Measurements from ENCODE around the gene EDDM13.
"Not testable (repeated sequence)": the region's sequence is repeated elsewhere in the genome, so short reads cannot be mapped to it uniquely, and the experiment has no call there.

EDDM13 gene

DNA sequence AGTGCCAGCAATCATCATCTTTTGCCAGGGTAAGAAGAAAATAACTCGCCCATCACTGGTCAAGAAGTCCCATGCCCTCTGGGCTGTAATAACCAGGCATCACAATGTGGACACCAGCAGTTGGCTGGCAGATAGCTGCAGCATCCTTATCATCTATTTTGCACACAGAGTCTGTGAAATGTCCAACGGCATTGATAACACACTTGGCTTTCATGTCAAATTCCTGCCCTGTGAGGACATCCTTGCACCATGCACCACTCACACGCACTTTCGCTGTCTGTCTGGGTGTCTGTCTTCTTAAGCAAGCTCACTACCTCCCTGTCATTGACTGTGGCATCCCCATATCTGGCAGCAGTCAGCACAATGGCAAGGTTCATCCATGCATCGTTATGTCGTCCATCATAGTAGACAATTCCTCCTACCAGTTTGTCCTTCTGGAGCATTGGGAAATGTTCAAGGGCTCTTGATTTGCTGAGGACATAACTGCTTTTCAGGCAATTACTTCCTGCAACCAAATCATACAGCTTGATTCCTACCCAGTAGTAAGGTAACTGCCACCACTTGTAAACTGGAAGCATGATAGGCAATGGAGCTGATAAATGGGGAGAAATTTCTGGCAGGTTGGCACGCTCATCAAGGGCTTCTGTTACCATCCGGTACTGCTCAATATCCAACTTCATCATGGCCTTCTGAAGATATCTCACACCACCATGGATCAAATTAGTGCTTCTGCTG lies 48.9 kb downstream of the EDDM13 start:
- H3K4me3 ChIP-seq (ENCODE audit: low read depth, low read length), result no peak overlapping the region
- TF ChIP-seq, protein P1, sequence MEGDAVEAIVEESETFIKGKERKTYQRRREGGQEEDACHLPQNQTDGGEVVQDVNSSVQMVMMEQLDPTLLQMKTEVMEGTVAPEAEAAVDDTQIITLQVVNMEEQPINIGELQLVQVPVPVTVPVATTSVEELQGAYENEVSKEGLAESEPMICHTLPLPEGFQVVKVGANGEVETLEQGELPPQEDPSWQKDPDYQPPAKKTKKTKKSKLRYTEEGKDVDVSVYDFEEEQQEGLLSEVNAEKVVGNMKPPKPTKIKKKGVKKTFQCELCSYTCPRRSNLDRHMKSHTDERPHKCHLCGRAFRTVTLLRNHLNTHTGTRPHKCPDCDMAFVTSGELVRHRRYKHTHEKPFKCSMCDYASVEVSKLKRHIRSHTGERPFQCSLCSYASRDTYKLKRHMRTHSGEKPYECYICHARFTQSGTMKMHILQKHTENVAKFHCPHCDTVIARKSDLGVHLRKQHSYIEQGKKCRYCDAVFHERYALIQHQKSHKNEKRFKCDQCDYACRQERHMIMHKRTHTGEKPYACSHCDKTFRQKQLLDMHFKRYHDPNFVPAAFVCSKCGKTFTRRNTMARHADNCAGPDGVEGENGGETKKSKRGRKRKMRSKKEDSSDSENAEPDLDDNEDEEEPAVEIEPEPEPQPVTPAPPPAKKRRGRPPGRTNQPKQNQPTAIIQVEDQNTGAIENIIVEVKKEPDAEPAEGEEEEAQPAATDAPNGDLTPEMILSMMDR (IDR thresholded peaks at IDR 0.05; ENCODE audit: borderline replicate concordance, insufficient read depth, low read depth, low read length), result no peak

DNA sequence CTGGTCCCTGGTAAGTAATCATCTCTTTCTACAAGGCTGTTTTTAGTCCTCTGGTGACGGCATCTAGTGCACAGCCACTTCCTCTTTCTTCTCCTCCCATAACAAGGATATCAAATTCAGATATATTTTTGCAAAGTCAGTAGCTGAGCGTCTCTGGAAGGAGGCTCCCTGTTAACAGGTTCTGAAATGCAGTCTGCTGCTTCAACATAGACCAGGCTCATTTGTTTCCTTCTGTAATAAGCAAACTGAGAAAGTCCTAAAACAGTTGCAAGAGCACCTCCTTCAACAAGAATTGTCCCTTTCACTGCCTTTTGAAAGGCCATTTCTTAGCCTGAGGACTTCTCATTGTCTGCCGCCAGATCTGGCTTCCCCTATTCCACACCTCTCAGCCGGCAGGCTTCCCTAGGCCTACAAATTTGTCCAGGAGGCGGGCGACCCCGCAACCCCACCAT lies 49.5 kb downstream of the EDDM13 start:
- no peak overlapping the region for H3K4me3 ChIP-seq (ENCODE audit: low read depth, low read length)
- TF ChIP-seq, protein P1 (IDR thresholded peaks at IDR 0.05; ENCODE audit: borderline replicate concordance, insufficient read depth, low read depth, low read length), result no peak

DNA sequence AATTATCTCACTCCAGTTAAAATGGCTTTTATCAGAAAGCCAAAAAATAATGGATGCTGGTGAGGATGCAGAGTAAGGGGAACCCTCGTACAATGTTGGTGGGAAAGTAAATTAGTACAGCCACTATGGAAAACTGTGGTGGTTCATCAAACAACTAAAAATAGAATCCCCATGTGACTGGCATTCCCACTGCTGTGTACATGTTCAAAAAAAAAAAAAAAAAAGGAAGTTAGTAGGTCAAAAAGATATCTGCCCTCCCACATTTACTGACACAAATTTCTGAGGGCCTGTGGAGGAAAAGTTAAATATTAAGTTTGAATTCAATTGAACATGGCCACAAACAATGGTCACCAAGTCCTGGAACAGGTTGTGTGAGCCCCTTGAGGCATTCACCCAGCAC lies 51.9 kb downstream of the EDDM13 start:
- H3K4me3 ChIP-seq (ENCODE audit: low read depth, low read length), result no peak overlapping the region
- TF ChIP-seq, protein P1 (IDR thresholded peaks at IDR 0.05; ENCODE audit: borderline replicate concordance, insufficient read depth, low read depth, low read length), result no peak

DNA sequence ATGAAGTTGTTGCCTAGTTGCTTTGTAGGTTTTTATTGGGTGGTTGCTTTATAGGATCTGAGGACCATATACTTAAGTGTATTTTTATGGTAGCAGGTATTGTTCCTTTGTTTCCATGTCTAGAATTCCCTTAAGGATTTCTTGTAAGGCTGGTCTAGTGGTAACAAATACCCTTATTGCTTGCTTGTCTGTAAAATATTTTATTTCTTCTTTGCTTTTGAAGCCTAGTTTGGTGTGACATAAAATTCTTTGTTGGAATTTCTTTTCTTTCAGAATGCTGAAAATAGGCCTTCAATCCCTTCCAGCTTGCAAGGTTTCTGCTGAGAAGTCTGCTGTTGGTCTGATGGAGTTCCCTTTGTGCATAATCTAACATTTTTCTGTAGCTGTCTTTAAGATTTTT lies 60.1 kb downstream of the EDDM13 start:
- H3K4me3 ChIP-seq (ENCODE audit: low read depth, low read length), result no peak overlapping the region
- TF ChIP-seq, protein P1 (IDR thresholded peaks at IDR 0.05; ENCODE audit: borderline replicate concordance, insufficient read depth, low read depth, low read length), result no peak

DNA sequence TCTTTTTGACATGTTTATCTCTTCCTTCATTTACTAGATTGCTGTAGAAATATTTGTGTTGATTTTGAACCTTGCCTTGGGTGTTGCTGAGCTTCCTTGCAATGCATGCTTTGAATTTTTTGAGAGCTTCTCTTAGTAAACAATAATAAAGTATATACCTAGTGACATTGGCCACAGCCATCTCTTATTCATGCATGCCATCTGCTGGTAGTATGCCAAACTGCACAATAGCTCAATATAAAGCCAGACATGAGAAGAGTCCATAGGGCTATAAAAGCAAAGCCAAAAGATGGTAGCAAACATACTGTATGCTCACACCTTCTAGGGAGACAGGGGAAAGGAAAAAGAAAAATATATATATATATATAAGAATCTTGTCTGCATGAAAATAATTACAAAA lies 61.0 kb downstream of the EDDM13 start:
- no peak overlapping the region for H3K4me3 ChIP-seq (ENCODE audit: low read depth, low read length)
- TF ChIP-seq, protein P1 (IDR thresholded peaks at IDR 0.05; ENCODE audit: borderline replicate concordance, insufficient read depth, low read depth, low read length), result peak; percentile 60; the same call in 1 of the 2 replicates

DNA sequence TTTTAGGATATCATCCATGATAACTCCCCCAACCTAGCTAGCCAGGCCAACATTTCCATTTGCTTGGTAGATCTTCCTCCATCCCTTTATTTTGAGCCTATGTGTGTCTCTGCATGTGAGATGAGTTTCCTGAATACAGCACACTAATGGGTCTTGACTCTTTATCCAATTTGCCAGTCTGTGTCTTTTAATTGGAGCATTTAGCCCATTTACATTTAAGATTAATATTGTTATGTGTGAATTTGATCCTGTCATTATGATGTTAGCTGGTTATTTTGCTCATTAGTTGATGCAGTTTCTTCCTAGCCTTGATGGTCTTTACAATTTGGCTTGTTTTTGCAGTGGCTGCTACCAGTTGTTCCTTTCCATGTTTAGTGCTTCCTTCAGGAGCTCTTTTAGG lies 62.8 kb downstream of the EDDM13 start:
- not testable (repeated sequence) for H3K4me3 ChIP-seq (ENCODE audit: low read depth, low read length)

DNA sequence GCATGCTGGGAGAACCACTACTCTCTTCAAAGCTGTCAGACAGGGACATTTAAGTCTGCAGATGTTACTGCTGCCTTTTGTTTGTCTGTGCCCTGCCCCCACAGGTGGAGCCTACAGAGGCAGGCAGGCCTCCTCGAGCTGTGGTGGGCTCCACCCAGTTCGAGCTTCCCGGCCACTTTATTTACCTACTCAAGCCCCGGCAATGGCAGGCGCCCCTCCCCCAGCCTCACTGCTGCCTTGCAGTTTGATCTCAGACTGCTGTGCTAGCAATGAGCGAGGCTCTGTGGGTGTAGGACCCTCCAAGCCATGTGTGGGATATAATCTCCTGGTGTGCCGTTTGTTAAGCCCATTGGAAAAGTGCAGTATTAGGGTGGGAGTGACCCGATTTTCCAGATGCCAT lies 64.5 kb downstream of the EDDM13 start:
- H3K4me3 ChIP-seq (ENCODE audit: low read depth, low read length), result not testable (repeated sequence)

DNA sequence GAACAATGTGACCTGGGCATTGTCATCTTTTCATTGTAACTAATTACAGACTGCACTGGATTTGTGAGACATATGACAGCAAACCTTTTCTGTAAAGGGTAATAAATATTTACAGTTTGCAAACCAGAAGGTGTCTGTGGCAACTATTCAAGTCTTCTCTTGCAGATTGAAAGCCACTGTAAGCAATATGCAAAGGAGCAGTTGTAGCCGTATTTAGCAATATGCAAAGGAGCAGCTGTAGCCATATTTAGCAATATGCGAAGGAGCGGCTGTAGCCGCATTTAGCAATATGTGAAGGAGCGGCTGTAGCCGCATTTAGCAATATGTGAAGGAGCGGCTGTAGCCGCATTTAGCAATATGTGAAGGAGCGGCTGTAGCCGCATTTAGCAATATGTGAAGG lies 66.5 kb downstream of the EDDM13 start:
- not testable (repeated sequence) for H3K4me3 ChIP-seq (ENCODE audit: low read depth, low read length)

DNA sequence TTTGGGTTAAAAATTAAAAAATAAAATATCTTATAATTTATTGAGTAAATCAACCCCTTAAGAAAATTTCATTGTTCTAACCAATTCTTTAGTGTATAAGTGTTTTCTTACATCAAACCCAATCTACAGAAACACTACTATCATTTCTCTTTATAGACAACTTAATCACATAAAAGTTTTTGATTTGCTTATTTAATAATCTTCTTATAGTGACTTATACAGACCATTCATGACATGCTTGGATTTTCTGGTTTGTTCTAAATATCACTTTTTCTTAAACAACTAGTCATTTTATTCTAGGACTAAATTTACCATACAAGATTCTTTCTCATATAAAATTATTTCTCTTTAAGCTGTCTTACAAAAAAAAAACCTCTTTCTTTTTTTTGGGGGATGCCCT lies 69.4 kb downstream of the EDDM13 start:
- H3K4me3 ChIP-seq (ENCODE audit: low read depth, low read length), result no peak overlapping the region
- TF ChIP-seq, protein P1 (IDR thresholded peaks at IDR 0.05; ENCODE audit: borderline replicate concordance, insufficient read depth, low read depth, low read length), result no peak
